GM19025 (cell line): ENCODE results near the gene ZNF442.
"Not testable (repeated sequence)": the region's sequence is repeated elsewhere in the genome, so short reads cannot be mapped to it uniquely, and the experiment has no call there.

Experiments used
- ATAC-seq: cut with Tn5 transposase; IDR thresholded peaks from one replicate; pipeline ENCODE4 v1.9.1; 2021; ENCODE audit warnings: mild to moderate bottlenecking, low read depth, moderate library complexity; ENCODE audit not compliant: unreplicated experiment

Gene ZNF442

DNA sequence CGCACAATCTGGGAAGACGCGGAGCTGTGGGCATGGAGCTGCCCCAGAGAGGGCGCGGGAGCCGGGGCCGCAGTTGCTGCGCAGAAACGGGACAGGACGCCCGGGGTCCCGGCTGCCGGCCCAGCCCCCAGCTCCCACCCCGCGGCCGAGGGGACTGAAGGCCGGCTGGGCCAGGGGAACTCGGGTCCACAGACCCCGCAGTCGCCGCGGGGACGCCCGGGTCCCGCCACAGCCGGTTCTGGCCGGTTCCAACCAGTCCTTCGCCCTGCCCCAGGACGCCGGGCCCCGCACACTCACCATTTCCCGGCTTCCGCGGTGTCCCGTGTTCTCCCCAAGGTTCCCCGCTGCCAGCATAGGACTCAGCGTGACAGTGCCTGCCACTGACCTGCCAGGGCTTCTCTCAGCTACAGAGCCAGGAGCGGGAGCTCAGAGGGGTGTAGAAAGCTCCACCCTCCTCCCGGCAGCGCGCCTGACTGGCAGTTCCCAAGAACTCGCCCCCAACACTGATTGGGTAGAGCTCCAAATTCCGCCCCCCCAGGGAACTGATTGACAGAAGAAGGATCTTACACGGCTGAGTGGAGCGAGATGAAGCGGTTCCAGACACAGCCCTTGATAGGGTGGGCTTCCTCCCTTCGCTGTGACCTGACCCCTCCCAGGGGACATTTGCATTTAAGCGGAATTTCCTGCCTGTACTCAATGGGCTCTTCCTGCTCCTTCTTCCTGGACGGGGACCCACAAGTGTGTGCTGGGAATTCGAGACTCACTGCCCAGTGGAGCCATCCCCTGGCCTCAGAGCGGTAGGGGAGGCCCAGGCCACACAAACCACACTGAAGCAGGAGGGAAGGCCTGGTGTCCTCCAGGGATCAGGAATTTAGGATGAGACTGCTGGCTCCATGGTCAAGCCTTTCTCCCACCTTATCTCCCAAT lies at the start of gene ZNF442:
ZNF442 (minus strand) TSS at position 448 of the 927 bp plus-strand sequence. CDS start 2,052 bp downstream, outside the sequence.
- peak; percentile 83 for ATAC-seq

DNA sequence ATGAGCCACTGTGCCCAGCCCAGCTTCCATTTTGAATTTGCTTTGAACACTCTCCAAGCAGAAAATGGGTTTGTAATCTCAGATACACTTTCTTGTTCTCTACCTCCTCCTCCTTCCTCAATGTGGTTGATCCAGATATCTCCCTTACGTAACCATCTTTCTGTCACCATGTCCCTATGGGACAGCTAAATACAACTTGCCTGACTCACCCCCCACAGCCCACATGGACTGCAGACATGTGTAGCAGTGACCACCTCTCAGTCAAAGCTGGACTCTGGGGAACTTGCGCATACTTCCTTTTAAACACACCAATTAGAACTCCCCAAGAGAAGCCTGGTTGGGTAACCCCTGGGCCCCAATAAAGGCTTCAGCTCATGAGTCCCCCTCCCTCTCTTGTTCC lies 46.4 kb upstream of the ZNF442 start:
- no peak for ATAC-seq

- ATAC-seq, result peak; percentile 91
These were observed 35.4 kb upstream of the ZNF442 start, which contains the start of gene ZNF799 for GRCh38 chr19:12400633-12401502. ZNF799 (minus strand) TSS chr19:12401271; CDS start chr19:12401070, 201 bp downstream.

- ATAC-seq, result peak; percentile 35
These were observed 34.6 kb upstream of the ZNF442 start for GRCh38 chr19:12399901-12400632.

- ATAC-seq, result not testable (repeated sequence)
These were observed 25.7 kb upstream of the ZNF442 start for GRCh38 chr19:12391148-12391547.

DNA sequence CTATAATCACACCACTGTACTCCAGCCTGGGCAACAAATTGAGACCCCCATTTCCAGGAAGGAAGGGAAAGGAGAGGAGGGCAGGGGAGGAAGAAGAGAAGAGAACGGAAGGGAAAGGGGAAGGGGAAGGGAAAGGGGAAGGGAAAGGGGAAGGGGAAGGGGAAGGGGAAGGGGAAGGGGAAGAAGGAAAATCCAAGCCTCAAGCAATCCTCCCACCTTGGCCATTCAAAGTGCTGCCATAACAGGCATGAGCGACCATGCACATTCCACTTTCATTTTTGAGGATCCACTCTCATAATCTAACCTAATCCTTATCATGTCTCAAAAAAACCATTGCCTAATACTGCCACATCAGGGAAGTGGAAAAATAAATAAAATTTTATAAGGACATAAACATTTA lies 20.9 kb upstream of the ZNF442 start:
- not testable (repeated sequence) for ATAC-seq

- ATAC-seq, result no peak
These were observed 14.9 kb upstream of the ZNF442 start for GRCh38 chr19:12380444-12380737.

DNA sequence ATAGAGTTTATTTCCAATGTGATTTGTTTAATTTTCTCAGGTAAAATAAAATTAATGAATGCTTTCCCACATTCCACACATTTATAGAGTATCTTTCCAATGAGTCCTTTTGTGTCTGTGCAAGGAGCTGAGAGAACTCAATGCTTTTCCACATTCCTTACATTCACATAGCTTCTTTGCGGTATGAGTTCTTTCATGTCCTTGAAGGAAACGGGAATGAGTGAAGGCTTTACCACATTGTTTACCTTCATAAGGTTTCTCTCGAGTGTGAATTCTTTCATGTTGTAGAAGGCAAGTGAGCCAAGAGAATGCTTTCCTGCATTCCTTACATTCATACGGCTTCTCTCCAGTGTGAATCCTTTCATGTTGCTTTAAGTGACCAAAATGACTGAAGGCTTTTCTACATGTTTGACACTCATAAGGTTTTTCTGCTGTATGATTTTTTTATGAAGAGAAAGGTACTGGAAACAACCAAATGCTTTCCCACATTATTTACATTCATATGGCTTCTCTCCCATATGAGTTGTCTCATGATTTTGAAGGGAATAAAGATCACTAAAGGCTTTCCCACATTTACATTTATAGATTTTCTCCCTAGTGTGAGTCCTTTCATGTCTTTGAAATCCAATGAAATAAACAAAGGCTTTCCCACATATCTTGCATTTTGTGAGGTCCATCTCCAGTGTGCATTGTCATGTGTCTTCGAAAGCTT lies 14.4 kb upstream of the ZNF442 start:
- no peak for ATAC-seq

- ATAC-seq, result no peak
These were observed 8.5 kb upstream of the ZNF442 start for GRCh38 chr19:12374026-12374425.

GRCh38 chr19:12364391-12365235 lies 870 bp downstream of the ZNF442 start:
- ATAC-seq, result no peak

DNA sequence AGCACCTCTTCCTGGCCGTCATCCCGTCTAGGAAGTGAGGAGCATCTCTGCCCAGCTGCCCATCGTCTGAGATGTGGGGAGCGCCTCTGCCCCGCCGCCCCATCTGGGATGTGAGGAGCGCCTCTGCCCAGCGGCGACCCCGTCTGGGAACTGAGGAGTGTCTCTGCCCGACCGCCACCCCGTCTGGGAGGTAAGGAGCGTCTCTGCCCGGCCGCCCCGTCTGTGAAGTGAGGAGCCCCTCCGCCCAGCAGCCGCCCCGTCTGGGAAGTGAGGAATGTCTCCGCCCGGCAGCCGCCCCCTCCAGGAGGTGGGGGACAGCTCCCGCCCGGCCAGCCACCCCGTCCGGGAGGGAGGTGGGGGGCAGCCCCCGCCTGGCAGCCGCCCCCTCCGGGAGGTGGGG lies 3.2 kb downstream of the ZNF442 start:
- not testable (repeated sequence) for ATAC-seq

- ATAC-seq, result no peak
These were observed 12.1 kb downstream of the ZNF442 start for GRCh38 chr19:12353375-12353774.

DNA sequence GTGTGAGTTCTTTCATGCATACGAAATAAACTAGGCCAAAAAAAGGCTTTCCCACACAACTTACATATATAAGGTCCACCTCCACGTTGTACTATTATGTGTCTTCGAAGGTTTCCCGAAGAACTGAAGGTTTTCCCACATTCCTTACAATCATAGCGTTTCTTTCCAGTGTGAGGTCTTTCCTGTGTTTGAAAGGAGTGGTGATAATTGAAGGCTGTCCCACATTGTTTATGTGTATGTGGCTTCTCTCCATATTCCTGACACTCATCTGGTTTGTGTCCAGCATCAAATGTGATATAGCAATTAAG lies 14.6 kb downstream of the ZNF442 start:
- no peak for ATAC-seq

DNA sequence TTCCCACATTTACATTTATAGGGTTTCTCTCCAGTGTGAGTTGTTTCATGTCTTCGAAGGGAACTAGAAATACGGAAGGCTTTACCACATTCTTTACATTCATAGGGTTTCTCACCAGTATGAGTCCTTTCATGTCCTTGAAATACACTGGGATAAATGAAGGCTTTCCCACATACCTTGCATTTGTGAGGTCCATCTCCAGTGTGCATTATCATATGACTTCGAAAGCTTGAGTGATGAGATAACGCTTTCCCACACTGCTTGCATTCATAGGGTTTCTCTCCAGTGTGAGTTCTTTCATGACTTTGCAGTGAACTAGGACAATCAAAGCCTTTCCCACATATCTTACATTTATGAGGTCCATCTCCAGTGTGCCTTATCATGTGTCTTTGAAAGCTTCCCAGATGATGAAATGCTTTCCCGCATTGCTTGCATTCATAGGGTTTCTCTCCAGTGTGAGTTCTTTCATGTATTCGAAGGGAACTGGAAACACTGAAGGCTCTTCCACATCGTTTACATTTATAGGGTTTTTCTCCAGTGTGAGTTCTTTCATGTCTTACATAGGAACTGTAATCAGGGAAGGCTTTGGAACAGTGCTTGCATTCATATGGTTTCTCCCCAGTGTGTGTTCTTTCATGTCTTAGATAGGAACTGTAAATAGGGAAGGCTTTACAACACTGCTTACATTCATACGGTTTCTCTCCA lies 15.1 kb downstream of the ZNF442 start:
- no peak for ATAC-seq

- ATAC-seq, result no peak
These were observed 18.6 kb downstream of the ZNF442 start for GRCh38 chr19:12346896-12347295.

GRCh38 chr19:12345197-12345596 lies 20.3 kb downstream of the ZNF442 start:
- no peak for ATAC-seq

DNA sequence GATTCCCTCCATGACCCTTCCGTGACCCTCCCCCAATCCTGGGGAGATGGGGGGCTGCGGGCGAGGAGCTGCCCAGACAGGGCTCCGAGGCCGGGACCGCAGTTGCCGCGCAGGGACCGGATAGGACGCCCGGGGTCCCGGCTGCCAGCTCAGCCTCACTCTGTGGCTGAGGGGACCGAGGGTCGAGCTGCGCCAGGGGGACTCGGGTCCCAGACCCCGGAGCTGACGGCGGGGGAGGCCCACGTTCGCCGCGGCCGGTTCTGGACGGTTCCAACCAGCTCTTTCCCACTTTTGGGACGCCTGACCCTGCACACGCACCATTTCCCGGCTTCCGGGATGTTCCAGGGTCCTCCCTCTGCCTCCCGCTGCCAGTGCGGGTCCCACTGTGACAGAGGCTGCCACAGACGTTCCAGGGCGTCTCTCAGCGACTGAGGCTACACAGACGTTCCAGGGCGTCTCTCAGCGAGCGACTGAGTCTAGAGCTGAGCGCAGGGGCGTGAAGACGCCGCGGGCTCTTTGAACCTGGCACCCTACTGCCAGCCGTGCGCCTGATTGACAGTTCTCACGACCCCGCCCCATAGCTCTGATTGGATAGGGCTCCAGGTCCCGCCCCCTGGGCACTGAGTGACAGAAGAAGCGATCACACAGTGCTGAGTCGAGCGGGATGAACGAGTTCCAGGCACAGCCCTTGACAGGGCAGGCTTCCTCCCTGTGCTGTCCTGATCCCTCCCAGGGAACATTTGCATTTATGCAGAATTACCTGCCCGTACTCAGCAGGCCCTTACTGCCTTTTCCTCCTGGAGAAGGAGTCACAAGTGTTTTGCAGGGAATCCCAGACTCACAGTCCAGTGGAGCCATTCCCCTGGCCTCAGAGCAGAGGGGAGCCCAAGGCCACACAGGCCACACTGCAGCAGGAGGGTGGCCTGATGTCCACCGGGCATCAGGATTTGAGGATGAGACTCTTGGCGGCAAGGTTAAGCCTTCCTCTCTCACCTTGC lies 32.0 kb downstream of the ZNF442 start, which contains the start of gene ZNF563:
ZNF563 (minus strand) TSS at position 472 of the 998 bp plus-strand sequence; CDS start at position 321, 151 bp downstream.
- ATAC-seq, result peak; percentile 97
